GM18907 (cell line): Measurements from ENCODE around the gene DOC2A.
A peak's percentile ranks its signal among the peaks of the same experiment; 100 is the strongest.
"Not testable (repeated sequence)": the region's sequence is repeated elsewhere in the genome, so short reads cannot be mapped to it uniquely, and the experiment has no call there.

Experiments
- ATAC-seq: cut with Tn5 transposase; IDR thresholded peaks from one replicate; pipeline ENCODE4 v1.9.1; 2021; ENCODE audit warnings: mild to moderate bottlenecking, moderate library complexity; ENCODE audit not compliant: unreplicated experiment

The DOC2A gene

DNA sequence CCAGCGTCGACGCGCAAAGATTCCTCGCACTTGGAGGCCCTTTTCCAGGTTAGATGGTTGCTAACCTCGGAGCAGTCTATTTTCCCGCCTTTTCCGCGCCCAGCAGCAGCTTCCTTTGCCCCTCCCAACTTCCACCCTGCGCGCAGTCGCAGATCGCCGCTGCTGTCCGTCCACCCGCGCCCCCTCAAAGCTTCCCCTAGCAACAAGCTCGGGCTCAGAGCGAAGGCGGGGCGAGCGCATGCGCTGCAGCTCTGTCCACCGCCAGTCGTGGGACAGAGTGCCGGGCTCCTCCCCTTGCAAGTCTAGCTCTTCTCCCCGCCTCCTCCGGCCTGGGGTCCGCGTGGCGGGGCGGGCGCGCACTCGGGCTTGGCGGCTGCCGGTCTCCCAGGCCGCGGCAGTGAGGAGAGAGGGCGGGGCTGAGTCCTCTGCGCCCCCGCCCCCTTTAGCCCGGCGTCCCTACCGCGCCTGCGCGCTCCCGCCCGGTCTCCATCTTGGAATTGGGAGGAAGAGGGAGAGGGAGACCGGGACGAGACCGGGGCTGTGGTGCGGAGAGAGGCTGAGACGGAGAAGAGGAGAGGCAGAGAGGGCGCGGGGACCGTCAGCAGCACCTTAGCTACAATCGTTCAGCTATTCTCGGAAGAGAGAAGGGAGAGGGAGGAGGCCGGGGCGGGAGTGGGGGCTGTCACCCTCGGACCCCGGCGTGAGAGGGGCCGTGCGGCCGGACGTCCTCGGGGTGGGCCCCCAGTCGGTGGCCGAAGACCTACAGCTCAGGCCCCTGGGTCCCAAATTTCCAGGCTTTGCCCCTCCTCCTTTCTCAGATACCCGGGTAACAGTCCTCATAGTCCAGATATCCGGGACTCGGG, 37.2 kb downstream of the DOC2A start, which contains the start of gene TAOK2:
TSS of gene TAOK2 (plus strand) at position 485 of the 863 bp plus-strand sequence. CDS start 3,905 bp downstream, outside the sequence.
- peak; percentile 83 for ATAC-seq

DNA sequence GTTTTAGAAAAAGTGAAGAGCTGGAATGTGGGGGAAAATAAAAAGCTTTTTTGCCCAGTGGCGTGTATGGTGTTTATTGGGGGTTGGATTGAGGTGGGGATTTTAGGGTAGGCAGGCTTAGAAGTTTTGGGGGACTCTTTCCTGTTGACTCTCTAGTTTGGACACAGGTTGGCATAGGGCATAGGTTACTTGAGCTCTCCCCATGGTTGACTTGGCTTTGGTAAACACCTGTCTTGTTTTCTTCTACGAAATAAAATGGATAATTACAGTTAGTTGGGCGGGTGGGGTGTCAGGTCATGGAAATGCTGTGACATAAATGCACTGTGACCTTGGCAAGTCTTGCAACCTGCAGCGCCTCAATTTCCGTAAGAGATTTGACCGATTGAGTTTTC, 37.8 kb downstream of the DOC2A start:
- ATAC-seq, result no peak

DNA sequence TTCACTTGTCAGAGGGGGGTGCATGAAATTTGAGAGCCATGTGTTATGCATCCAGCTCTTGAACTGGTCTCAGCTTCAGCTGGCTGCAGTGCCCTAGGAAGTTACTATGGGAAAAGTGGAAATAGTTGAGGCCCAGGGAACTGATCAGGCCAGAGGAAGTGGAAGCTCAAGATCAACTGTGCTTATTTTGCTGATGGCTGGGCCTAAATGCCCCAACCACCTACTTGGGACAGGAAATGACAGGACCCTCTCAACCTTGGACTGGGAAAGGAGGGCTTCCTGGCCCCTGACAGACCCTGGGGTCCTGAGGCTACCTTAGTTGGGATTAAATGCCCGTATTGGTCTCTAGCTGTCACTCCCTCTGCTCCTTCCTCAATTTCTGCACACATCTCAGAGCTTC, 38.3 kb downstream of the DOC2A start:
- no peak for ATAC-seq

DNA sequence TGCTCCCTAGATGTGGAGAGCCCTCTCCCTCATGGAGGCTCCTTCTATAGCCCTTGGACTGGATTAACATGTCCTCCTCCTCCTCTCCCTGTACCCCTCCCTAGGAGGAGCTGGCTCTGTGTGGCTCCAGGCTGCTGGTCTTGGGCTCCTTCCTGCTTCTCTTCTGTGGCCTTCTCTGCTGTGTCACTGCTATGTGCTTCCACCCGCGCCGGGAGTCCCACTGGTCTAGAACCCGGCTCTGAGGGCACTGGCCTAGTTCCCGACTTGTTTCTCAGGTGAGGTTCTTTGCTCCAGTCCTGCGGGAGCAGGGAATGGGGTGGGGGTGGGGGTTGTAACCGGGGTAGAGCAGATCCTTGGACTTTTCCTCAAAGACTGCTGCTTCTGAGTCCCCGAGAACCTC, 39.5 kb downstream of the DOC2A start:
- no peak for ATAC-seq

DNA sequence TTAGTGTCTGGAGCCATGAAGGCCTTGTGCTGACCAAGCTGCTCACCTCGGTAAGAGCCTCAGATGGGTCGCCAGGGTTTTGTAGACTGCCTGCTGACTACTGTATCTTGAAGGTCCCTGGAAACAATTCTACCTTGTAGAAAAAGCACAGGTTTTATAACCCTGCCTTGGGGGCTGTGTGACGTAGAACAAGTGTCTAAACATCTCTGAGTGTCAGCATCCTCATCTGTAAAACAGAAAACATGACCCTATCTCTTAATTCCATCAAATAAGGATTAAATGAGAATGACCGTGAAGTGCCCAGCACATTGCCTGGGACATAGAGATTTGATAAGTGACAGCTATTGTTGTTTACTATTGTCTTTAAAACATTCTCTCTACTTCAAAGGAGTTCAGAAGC, 42.6 kb downstream of the DOC2A start:
- no peak for ATAC-seq

DNA sequence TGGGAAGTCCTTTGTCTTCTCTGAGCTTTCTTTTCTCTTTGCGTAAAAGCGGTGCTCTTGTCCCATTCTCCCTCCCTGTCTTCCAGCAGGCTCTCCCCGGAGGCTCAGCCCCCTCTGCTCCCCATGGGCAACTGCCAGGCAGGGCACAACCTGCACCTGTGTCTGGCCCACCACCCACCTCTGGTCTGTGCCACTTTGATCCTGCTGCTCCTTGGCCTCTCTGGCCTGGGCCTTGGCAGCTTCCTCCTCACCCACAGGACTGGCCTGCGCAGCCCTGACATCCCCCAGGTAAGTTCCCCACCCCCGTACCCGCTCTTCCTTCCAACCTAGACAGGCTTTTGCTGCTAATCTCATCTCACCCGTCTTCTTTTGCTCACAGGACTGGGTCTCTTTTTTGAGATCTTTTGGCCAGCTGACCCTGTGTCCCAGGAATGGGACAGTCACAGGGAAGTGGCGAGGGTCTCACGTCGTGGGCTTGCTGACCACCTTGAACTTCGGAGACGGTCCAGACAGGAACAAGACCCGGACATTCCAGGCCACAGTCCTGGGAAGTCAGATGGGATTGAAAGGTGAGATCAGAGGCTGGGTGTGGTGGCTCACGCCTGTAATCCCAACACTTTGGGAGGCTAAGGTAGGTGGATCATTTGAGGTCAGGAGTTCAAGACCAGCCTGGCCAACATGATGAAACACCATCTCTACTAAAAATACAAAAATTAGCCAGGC, 47.6 kb downstream of the DOC2A start:
- no peak for ATAC-seq

DNA sequence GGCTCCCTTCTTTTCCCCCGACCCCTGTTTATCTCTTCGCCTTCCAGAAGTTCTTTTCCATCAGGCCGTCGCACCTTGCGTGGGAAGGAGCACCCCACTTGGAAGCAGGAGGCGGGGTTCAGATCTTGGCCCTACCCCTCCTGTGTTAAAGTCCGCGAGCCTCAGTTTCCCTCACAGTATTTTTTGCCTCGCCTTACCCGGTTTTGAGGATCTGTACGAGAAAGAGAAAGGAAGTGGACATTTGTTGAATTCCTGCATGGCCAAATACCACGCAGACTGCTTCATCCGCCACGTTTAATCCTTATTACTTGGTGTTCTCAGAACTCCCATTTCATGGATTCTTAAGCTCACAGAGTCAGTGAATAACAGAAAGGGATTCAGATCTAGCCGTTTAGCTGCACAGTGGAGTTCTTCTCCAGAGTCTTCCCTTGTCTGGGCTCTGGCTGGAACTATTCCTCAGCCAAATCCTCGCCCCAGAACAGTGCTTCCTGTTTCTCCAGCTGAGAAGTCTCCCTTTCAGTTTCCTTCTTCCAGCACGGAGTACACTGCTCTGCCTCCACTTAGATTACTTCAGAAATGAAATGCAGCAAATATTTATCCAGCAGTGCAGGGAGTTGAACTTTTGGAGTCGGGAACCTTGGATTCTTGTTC, 48.4 kb downstream of the DOC2A start:
- no peak for ATAC-seq

DNA sequence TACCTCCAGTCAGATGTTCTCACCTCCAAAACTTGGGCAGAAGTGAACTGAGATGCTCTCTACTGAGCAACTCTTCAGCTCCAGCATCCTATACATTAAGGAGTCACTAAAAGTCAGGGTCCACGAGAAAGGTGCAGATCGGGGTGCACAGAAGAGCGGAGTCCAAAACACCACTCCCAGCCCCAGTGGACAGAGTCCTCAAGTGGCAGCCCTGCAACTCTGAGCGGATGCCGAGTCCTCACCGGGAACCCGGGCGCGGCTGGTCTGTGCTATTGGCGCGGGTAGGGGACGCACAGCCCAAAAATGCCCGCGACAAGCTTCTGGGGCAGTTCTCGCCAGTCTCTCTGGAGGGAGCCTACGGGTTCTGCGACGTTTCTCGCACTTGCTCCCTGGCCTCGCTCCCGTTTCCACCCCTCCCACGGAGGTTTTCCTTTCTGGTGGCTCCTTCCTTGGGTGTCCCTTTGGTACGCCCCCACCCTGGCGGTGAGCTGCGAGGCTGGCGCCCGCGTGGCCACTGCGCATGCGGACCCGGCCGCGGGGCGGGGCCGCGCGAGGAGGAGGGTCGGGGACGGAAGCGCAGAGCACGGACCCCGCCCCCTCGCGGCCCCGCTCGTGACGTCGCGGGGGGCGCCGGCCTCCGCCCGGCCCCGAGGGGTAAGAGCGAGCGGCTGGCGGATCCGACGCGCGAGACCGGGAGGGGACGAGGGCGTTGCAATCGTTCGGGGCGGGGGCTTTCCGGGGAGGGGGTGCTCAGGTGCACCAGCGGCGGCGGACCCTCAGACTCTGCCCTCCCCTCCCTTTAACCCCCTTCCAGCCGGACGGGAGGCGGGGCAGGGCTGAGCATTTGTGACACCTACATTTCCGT, 49.1 kb downstream of the DOC2A start, which contains the start of gene TMEM219:
TSS of gene TMEM219 (plus strand) at position 601 of the 865 bp plus-strand sequence. CDS start 1,065 bp downstream, outside the sequence.
- peak; percentile 86 for ATAC-seq

DNA sequence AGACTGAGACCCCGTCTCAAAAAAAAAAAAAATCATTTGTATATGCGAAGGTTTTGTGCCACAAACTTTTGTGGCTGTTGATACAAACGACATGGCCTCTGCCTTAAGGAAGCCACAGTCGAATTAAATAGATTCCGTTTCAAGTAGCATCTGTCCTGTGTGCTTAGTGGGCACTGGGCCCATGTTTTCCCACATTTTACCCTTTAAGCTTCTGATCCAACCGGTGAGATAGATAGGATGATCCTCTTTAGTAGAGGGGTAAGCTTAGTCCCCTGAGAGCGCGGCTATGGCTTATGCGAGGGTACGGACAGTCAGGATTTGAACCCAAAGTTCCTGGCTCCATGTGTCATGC, 49.7 kb downstream of the DOC2A start:
- no peak for ATAC-seq

DNA sequence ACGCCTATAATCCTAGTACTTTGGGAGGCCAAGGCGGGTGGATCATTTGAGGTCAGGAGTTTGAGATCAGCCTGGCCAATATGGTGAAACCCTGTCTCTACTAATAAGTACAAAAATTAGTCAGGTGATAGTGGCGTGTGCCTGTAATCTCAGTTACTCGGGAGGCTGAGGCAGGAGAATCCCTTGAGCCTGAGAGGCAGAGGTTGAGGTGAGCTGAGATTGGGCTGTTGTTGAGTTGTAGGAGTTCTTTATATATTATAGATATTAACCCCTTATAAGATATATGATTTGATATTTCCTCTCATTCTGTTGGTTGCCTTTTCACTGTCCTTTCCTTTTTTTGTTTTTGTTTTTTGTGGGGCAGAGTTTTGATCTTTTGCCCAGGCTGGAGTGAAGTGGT, 51.0 kb downstream of the DOC2A start:
- ATAC-seq, result not testable (repeated sequence)

DNA sequence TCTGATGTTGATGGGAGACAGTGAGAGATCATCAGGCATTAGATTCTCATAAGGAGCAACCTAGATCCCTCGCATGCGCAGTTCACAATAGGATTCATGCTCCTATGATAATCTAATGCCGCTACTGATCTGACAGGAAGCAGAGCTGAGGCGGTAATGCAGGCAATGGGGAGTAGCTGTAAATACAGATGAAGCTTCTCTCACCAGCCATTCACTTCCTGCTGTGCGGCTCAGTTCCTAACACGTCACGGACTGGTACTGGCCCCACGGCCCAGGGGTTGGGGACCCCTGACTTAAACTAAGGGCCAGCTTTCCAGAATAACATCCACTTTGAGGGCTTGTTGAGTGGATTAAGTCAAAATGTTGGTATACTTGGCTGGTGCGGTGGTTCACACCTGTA, 51.5 kb downstream of the DOC2A start:
- no peak for ATAC-seq

DNA sequence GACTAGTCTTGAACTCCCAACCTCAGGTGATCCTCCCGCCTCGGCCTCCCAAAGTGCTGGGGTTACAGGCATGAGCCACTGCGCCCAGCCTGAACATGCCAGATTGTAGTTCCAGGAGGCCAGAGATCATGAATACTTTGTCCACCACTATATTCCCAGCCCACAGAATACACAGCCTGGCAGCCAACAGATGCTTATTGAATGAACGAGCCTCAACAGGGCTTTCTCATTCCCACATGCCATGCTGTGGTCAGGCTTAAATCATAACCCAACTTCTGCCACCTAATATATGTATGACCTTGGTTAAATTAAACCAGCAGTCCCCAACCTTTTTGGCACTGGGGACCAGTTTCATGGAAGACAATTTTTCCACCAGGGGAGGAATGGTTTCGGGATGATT, 52.1 kb downstream of the DOC2A start:
- ATAC-seq, result no peak
